HG03558 (cell line): ENCODE results near the gene PLIN1.

Experiments used
- ATAC-seq: cut with Tn5 transposase; IDR thresholded peaks from one replicate; pipeline ENCODE4 v1.9.1; 2021; ENCODE audit warnings: moderate number of reproducible peaks; ENCODE audit not compliant: unreplicated experiment; ENCODE audit errors: extremely low read depth

Gene PLIN1

DNA sequence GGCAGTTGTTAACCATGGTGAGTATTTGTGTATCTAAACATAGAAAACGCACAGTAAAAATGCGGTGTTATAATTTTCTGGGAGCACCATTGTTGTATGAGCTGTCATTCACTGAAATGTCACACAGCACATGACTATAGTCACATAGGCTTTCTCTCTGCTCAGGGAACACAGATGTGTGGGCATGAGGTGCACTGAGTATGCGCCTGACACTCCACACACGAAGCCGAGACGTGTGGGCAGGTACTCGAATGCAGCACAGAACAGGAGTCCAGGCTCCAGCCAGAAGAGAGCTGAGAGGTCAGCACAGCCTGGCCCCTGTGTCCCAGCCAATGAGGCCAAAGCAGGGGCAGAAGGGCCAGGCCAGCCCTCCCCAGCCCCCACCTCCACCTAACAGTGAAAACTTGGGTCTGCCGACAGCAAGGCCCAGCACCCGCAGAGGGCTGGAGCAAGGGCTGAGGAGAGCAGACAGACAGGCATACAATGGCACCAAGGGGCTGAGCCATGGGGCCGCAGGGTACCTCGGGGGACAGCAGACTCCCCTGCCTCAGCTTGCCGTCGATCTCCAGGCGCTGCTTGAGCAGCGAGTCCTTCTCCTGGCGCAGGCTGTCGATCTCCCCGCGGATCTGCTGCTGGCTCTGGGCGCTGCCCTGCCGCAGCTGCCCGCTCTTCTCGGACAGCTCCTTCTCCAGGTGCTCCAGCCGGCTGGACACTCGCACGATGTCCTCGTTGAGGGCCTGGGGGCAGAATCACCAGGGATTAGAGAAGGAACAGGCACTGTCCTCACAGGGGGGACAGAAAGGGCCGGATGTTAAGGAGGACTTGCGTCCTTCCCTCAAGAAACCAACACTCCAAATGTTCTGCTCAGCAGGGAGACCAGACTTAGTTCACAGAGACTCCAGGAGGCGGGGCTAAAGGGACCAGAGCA lies 47.9 kb downstream of the PLIN1 start:
- ATAC-seq = no peak

DNA sequence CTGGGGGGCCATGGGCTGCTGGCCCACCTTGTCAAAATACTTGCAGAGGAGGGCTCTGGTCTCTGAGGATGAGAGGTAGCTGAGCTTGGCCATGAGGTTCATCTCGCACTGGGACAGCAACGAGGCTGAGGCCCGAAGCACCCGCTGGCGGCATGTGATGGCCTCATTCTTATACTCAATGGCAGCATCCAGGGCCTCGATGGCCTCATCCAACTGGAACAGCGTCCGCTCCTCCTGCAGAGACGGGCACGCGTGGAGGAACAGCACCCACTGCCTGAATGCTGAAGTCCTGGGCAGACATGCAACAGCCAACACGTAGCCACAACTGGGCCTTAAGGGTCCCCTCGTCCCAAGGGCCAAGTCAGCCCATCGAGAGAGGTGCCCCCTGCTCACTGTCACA lies 48.9 kb downstream of the PLIN1 start:
- no peak for ATAC-seq

DNA sequence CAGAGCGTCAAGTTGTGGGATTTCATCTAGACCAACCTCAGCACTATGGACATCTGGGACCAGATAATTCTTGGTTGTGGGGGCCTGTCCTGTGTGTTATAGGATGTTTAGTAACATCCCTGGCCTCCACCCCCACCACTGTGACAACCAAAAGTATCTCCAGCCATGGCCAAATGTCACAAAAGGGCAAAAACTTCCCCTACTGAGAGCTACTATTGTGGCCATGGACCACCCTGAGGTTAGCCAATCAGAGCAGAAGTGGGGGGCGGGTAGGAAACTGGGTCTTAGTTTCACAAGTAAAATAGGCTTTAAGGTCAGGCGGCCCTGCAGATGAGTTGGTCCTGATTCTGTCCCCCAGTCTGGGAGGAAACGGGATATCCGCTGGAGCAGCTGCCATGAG lies 49.3 kb downstream of the PLIN1 start:
- no peak for ATAC-seq

DNA sequence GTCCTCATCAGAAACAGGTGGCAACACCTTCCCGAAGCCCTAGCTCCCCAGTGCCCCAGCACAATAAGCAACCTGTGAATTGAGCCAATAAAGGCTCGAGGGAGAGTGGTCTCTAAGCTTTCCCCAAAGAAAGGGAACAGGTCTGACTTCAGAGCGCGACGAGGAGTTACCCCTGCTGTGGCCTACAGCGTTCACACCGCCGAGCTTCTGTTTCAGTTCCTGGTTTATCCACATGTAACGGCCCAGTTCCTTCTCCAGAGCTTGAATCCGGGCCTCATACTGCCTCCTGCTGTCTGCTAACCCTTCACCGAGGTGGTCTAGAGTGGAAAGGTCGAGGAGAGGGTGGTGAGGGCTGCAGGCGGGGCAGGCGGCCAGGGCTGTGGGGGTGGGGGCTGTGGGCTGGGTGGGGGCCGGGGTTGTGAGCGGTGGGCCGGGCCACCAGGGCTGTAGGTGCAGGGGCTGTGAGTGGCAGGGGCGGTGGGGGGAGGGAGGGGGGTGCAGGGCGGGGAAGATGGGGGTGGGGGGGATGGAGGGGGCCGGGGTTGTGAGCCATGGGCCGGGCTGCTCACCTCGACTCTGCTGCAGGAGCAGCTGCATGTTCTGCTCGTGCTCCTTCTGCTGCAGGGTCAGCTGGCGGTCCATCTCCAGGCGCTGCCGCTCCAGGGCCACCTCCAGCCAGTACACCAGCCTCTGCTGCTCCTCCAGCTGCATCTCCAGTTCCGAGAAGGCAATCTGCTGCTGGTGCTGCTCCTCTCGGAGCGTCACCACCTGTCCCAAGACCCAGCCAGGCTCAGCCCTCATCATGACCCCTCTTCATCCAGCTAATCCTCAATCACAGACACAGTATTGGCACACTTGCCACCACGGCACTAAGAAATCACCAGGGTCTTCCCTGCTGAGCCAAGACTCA lies 50.1 kb downstream of the PLIN1 start:
- no peak for ATAC-seq

DNA sequence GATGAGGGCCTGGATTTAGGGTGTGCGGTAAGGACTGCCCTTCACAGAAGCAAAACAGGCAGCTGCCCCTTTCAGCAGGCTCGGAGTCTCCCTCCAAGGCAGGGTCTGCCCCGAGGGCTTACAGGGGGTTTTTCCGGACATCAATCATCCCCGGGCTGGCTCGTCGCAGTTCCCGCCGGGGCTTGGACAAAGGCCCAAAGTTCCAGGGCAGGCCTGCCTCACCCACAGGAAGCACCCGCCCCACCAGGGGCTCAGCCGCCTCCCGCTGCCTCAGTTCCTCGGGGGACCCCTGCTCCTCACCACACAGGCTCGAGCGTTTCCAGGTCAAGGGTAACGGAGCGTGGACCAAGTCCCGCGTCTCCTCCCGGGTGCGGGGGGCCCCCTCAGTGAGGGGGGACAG lies 50.9 kb downstream of the PLIN1 start:
- ATAC-seq = no peak

DNA sequence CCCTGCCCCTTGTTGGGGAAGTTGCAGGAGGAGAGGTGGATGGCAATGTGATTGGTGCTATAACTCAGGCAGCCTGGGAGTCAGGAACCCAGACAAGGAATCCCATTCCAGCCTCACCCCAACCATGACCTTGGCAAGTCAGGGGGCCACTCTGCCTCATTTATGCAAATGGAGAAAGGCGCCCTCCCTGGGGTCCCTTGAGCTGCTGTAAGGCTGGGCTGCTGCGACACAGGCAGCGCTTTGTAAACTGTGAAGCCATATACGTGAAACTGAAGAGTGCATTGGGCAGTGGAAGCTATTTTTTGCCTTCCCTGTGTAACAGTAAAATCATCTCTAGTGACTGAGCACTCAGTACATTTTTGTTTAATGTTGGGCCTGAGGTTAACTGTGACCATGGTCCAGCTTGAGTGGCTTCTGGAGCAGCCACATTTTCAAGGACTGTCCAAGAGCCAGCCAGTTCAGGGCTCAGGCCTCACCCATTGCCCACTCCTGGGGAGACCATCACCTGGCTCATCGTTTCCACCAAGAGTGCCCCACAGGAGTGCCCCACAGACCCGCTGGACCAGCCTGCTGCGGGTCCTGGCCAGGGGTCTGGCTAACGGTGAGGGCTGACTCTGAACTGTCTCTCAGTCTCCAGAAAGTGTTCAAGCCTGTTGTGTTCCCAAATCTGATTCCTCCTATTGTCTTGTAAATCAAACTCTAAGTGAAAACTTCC lies 51.8 kb downstream of the PLIN1 start:
- ATAC-seq = no peak

DNA sequence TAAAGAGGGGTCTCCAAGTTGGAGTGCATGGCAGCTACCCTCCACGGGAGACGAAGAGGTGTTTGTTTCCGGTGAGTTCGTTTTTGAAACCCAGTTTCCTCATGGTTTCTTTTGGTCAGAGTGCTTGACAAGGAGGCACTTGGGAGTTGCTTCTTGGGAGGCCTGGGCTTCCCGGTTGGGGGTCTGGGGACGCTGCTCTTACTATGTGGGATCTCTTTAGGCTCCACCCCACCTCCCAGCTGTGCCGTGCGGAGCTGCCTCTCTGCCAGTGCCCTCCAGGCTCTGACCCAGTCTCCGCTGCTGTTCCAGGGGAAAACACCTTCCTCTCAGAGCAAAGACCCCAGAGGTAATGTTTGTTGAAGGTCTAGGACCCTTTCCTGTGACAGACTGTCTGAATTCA lies 53.5 kb downstream of the PLIN1 start:
- ATAC-seq = no peak

DNA sequence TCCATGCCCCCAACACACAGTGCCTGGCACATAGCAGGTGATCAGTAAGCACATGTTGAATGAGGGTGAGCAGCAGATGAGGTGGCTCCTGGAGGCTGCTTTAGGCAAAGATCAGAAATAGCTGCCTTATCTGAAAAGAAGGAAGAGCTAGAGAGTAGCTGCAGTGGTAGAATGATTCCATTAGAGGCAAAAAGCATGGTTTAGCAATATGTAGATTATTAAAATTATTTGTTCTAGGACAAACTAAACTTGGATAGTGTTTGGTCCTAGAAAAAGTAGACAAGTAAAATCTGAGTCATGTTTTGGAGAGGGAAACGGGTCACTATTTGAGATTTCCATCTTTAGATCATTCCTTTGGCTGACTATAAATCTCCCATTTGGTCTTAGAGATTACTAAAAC lies 56.0 kb downstream of the PLIN1 start:
- ATAC-seq = no peak

DNA sequence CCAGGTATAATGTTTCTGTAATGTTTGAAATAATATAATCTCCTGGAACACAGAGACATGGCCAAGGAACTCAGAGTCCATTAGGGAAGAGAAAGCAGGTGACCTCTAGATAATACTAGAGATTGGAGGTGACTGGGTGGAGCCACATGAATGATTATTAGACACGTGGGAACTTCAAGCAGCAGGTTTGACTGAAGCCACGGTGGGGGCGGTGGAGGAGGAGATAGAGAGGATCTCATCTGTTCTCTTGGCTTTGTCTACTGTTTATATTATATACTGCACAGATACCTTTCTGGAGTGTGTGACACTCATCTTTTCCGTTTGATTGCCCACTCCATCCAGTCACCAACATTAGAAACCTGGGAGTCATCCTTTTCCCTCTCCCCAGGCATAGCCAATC lies 57.6 kb downstream of the PLIN1 start:
- ATAC-seq = no peak

DNA sequence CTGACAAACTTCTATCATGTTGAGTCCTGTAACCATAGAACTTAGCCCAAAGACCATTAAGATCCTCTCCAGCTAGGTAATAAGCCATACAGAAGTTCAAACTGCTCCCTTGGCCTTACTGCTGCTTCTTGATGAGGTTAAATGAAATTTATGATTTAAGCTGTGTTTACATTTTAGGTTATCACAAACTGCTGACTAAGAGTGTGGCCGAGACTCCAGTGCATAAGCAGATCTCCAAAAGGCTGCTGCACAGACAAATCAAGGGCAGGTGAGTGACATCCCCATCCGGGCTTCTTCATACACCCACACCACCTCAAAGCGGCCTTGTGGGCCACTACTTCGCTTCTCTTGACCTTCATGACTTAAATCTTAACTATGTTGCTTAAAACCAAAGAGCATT lies 62.9 kb downstream of the PLIN1 start:
- ATAC-seq = no peak

DNA sequence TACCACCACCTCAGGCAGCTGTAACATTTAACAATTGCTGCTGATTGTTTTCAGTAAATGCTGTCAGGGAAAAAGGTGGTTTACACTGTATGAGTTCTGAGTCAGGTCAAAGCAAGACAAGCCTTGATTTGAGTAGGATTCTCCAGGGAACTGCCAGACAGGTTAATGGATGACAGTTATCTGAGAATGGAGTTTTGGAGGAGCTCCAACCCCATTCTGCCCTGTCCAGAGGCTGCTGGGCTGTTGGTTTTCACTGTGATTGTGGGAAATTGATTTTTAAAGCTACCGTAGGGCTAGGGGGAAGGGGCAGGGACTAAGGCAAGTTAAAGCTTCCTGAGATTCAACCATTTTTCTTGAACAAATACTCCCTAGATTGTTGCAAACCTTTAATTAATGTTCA lies 64.0 kb downstream of the PLIN1 start:
- ATAC-seq = no peak
